GM20431 (cell line): Measurements from ENCODE around the gene CD300C.
"Not testable (repeated sequence)": the region's sequence is repeated elsewhere in the genome, so short reads cannot be mapped to it uniquely, and the experiment has no call there.

ENCODE experiments used
- in situ Hi-C: fragments of 300-500 bp; cut with MseI, MboI; formaldehyde crosslinking; loops from one replicate; pipeline ENCODE4 v1.15.0; 2020; ENCODE audit warnings: low sequenced_read_pairs; ENCODE audit not compliant: unreplicated experiment

CD300C gene

GRCh38 chr17:74545843-74546230, at the start of gene CD300C:
Gene CD300C (minus strand): TSS chr17:74546115. CDS start chr17:74545782, 333 bp downstream.
- in situ Hi-C loops = no loop called here

GRCh38 chr17:74595037-74595750, 49.3 kb upstream of the CD300C start:
- in situ Hi-C loops = no loop called here

GRCh38 chr17:74592087-74592990, 46.4 kb upstream of the CD300C start, which contains the start of gene CD300LD:
Gene CD300LD (minus strand): TSS chr17:74592283. CDS start chr17:74592202, 81 bp downstream.
- in situ Hi-C loops = no loop called here

- in situ Hi-C loops = no loop called here
Observed at GRCh38 chr17:74591503-74591902, 45.6 kb upstream of the CD300C start.

DNA sequence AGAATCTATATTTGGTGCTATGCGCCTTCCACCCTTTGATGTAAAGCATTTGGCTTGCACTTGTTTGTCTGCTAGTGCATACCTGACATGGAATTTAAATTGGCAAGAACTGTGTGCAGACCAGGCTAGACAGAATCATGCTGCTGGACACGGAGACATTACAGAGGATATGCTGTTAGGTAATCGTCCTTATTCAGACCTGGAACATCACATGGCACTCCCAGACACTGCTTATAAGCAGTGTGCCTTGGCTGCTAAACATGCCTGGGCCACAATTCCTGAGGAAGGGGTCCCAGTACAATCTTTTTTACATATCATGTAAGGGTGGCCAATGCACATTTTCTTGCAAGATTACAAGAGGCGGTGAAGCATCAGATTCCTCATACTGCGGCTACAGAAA, 39.8 kb upstream of the CD300C start:
- in situ Hi-C loops = no loop called here

DNA sequence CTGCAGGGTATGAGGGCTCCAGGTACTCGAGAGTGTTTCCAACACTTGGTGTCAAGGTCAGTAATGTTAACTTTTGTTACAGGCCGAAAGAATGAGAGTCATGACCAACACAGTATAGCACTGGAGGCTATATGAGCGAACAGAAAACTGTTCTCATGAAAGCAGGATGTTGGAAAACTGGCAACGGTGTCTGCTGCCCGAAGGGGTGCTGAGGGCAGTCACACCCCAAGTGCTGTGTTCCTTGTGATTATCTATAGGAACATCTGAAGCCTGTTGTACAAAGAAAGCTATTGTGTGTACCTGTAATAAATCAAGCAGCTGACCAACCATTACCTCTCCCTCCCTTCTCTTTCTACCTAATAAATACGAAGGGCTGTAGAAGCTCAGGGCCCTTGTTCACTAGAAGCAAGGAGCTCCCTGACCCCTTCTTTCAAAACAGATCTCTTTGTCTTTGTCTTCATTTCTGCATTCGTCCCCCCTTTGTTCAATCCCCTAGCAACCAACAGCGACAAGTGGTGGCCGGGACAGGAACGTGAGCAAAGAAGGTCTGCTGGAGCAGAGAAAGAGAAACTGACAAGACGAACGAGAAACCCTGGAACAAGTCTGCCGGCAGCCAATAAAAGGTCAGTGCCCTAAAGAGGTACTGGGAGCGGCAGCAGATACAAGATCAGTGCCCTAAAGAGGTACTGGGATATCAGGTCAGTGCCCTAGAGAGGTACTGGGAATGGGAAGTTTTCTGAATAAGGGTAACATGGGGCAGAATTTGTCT, 38.6 kb upstream of the CD300C start:
- in situ Hi-C loops = no loop called here

- in situ Hi-C loops = no loop called here
Observed at GRCh38 chr17:74582633-74583032, 36.7 kb upstream of the CD300C start.

- in situ Hi-C loops = no loop called here
Observed at GRCh38 chr17:74579900-74580299, 34.0 kb upstream of the CD300C start.

DNA sequence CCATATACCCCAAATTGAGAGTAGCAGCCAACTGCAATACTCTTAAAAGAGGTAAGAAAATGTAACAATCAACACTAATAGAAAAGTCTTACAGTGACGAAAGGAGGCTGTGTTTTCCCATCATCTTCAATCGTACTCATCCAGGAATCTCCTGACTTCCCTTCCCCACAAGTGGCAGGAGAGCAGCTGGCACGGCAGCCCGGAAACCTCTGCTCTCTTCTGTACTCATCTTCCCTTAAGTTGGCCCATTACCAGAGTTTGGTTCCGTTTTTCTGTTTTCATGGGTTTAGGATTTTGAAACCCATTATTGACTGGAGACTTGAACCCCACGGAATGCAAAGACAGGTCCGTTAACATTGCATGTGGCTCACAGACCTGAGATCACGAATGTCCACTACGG, 33.1 kb upstream of the CD300C start:
- in situ Hi-C loops = no loop called here

GRCh38 chr17:74574489-74575142, 28.7 kb upstream of the CD300C start:
- in situ Hi-C loops = no loop called here

- in situ Hi-C loops = not testable (repeated sequence)
Observed at GRCh38 chr17:74573635-74574034, 27.7 kb upstream of the CD300C start.

DNA sequence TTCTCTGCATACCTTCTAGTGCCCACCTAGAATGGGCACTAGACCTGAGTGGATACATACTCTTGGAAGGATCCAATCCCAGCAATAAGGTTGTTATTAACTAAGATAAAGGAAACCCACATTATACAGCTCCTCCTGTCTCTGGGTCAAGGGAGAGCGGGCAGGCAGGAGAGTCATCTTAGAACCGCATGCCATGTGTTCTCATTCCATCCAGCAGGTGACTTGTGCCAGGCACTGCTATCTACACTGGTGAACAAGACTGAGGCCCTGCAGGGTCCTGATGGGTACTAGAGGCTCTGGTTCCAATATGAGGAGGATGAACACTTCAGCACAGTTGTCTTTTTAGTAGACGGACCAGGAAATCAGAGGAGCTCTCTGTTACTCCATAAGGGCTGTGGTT, 27.3 kb upstream of the CD300C start:
- in situ Hi-C loops = no loop called here

DNA sequence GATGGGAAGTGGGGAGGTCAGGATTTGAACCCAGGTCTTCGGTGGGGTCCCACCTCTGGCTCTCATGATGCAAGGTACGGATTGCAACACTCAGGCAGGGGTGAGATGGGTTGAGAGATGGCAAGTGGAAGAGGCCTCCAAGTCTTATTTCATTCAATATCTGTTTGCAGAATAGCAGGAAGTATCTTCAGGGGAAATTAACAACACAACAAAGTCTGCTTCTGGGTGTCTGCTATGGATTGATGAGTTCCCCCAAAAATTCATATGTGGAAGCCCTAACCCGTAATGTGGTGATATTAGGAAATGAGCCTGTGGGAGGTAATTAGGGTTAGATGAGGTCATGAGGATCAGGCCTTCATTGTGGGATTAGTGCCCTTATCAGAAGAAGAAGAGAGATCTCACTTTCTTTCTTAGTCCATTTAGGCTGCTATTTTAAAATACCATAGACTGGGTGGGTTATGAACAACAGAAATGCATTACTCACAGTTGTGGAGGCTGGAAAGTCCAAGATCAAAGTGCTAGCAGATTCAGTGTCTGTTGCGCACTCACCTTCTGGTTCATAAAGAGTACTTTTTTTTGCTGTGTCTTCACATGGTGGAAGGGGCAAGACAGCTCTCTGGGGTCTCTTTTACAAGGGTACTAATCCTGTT, 25.8 kb upstream of the CD300C start:
- in situ Hi-C loops = no loop called here

DNA sequence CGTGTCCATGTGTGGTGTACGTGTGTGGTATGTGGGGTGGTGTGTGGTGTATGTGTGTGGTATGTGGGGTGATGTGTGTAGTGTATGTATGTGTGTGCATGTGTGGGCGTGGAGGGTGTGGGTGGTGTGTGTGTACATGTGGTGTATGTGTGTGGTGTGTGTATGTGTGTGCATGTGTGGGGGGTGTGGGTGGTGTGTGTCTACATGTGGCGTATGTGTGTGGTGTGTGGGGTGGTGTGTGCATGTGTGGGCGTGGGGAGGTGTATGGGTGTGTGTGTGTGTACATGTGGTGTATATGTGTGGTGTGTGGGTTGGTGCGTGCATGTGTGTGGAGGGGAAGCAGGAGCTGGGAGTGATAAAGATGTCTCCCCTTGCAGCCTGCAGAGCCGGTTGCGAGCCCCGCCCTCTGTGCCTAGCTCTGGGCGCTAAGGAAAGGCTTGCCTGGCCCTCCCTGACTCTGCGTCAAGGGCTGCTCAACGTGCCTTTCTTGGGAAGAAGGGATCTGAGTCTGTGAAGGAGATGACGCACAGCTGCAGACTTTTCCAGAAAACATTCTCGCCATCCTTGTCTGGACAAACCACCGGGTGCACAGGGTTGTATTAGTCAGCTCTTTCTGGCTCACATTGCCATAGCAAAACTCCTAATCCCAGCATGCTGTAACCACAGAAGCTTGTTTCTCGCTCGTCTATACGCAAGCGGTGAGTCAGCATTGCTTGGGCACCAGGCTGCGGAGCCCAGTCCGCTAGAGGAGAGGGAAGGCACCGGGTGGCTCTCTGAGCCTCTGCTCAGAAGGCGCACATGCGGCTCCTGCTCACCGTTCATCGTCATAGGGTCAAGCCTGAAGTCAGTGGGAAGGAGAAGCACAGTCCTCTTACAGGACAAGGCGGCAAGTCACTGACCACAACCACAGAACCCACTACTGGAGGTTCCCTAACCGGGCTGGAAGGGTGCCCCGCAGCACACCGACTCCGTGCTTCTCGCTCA, 23.4 kb upstream of the CD300C start:
- in situ Hi-C loops = no loop called here

DNA sequence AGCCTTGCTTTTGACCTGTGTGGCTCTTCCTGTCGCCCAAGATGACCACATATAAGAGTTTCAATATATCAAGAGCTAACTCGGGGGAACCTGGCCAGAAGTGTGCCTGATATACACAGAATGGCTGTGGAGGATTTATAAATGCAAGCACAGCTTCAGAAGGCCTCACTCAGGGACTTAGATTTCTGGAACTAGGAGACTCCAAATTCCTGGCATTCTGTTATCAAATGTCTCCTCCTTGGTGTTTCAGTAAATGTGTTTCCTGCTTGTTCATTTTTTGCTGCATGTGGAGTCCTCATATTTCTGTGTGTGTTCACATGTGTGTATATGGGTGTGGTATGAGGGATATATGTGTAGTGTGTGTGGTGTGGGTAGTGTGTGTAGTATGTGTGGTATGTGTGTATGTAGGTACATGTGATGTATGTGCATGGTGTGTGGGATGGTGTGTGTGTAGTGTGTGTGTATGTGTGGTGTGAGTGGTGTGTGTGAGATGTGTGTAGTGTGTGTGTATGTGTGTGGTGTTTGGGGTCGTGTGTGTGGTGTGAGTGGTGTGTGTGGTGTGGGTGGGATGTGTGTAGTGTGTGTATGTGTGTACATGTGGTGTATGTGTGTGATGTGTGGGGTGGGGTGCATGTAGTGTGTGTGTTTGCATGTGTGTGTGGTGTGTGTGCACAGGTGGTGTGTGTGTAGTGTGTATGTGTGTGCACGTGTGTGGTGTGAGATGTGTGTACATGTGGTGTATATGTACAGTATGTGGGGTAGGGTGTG, 22.4 kb upstream of the CD300C start:
- in situ Hi-C loops = no loop called here

GRCh38 chr17:74567397-74567796, 21.5 kb upstream of the CD300C start, which contains the start of gene CD300H:
Gene CD300H (minus strand): TSS chr17:74567509.
- in situ Hi-C loops = no loop called here

- in situ Hi-C loops = no loop called here
Observed at GRCh38 chr17:74566132-74566753, 20.3 kb upstream of the CD300C start.
